Rectal smooth muscle tissue (tissue), 1 donor: Measurements from ENCODE around the gene EEPD1.

Source experiments
- H3K27ac ChIP-seq: one replicate; pipeline ENCODE4 v1.7.0; 2013; ENCODE audit warnings: low read depth, low read length, inconsistent platforms
- H3K27me3 ChIP-seq: one replicate; pipeline ENCODE4 v1.7.0; 2013; ENCODE audit warnings: low read length; ENCODE audit not compliant: control insufficient read depth, insufficient read depth
- H3K36me3 ChIP-seq: one replicate; pipeline ENCODE4 v1.7.0; 2013; ENCODE audit warnings: low read length; ENCODE audit not compliant: control insufficient read depth, insufficient read depth
- H3K4me1 ChIP-seq: one replicate; pipeline ENCODE4 v1.7.0; 2013; ENCODE audit warnings: low read length; ENCODE audit not compliant: control insufficient read depth, insufficient read depth
- H3K4me3 ChIP-seq: one replicate; pipeline ENCODE4 v1.7.0; 2013; ENCODE audit warnings: low read length
- H3K9ac ChIP-seq: one replicate; pipeline ENCODE4 v1.7.0; 2013; ENCODE audit warnings: low read length

EEPD1 gene

DNA sequence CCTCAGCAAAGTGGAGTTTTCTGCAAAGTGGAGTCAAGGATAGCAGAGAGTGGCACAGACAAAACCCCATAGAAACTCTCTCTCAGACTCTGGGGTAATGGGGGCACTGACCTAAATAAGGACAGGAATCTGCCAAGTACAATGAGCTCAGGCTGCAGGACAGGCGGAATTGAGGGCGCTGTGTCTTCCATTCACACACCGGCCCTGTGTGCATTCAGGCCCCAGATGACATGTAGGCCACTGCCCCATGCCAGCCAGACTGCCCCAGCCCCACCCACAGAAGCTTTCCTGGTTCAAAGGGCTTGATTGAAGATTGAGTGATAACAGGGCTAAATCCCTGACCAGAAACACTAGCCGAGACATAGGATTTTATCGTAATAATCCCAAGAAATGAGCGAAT lies 52.7 kb downstream of the EEPD1 start:
- H3K27ac ChIP-seq: no peak overlapping the region
- no peak overlapping the region for H3K9ac ChIP-seq
- H3K27me3 ChIP-seq: no peaks in the 10 kb centered on the region
- H3K4me1 ChIP-seq: peaks cover 39% of the 10 kb centered on the region
- H3K36me3 ChIP-seq: no peaks in the 10 kb centered on the region
- no peak overlapping the region for H3K4me3 ChIP-seq

DNA sequence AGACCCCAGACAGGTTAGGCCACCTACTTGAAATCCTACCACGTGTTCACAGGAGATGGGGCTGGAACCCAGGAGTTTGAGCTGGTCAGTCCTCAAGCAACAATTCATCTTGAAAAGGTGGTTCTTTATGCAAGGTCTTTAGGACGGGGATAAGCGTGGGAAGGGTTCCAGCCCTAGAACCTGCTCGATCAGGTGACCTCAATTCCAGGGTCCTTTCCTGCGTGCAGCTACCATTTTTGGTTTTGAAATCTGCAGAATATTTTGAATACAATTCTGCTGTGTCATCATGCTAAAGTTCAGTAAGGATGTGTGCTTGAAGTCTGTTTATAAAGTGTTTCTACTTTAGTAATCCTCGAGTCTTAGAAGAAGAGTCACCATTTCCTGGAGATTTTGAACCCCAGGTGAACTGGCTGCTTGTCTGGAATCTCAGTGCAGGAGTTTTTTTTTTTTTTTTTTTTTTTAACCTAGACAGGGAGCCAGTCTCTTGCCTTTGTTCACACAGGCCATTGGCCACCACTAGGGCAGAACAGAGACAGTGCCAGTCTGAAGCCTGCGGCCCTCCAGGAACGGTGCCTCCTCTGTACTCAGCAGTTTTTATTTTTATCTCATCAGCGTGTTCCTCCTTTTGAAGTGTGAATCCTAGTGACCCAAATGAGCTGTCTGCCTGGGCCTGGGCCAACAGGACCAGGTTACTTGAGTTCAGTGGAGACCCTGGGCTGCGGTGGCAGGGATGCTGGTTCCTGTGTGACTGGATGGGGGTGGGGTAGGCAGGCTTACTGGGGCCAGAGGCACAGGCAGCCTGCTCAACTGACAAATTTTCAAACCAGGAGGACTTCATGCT lies 54.6 kb downstream of the EEPD1 start:
- Histone ChIP-seq H3K27me3 (no peaks in the 10 kb centered on the region), H3K36me3 (no peaks in the 10 kb centered on the region), H3K27ac (peak overlapping the region; percentile 71), H3K4me3 (no peak overlapping the region), H3K4me1 (peaks cover 34% of the 10 kb centered on the region), H3K9ac (no peak overlapping the region)

DNA sequence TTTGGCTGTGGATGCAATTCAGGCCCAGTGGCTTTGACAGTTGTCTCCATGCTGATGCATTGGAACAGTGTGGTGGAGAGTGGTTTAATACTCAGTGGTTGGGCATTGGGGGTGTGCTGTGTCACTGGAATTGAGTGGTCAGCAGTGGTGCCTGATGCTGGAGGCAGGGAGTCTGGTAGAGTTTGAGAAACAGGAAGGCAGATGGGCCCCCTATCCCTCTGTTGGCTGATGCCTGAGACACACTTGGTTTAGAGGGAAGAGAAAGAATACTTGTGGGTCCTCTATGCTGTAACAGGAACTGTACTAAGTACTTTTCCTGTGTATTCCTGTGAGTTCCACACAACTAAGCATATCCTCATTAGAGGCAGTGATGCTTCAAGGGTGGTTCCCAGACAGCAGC lies 55.4 kb downstream of the EEPD1 start:
- Histone ChIP-seq H3K4me1 (peaks cover 32% of the 10 kb centered on the region), H3K9ac (no peak overlapping the region), H3K36me3 (no peaks in the 10 kb centered on the region), H3K27me3 (no peaks in the 10 kb centered on the region), H3K4me3 (no peak overlapping the region), H3K27ac (peak overlapping the region; percentile 71)

GRCh38 chr7:36208997-36209813 lies 56.2 kb downstream of the EEPD1 start:
- Histone ChIP-seq H3K4me1 (peaks cover 34% of the 10 kb centered on the region), H3K27me3 (no peaks in the 10 kb centered on the region), H3K4me3 (no peak overlapping the region), H3K27ac (peak overlapping the region; percentile 50), H3K36me3 (no peaks in the 10 kb centered on the region), H3K9ac (no peak overlapping the region)

DNA sequence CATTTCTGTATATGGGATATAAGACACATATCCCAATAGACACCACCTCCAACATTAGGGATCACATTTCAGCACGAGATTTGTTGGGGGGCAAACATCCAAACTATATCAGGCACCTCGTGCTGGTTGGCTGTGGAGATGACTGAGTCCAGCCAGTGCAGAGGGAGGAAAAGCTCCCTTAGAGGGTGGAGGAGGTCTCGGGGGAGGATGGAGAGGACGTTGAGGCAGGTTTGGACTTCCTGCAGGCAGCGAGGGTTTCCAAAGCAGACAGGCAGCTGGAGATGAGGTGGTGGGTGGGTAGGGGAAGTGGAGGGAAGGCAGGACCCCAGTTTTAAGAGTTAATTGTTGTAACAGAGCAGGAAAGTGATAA lies 56.7 kb downstream of the EEPD1 start:
- Histone ChIP-seq H3K27me3 (no peaks in the 10 kb centered on the region), H3K4me1 (peaks cover 37% of the 10 kb centered on the region), H3K36me3 (no peaks in the 10 kb centered on the region), H3K4me3 (no peak overlapping the region), H3K27ac (peak overlapping the region; percentile 50), H3K9ac (no peak overlapping the region)

DNA sequence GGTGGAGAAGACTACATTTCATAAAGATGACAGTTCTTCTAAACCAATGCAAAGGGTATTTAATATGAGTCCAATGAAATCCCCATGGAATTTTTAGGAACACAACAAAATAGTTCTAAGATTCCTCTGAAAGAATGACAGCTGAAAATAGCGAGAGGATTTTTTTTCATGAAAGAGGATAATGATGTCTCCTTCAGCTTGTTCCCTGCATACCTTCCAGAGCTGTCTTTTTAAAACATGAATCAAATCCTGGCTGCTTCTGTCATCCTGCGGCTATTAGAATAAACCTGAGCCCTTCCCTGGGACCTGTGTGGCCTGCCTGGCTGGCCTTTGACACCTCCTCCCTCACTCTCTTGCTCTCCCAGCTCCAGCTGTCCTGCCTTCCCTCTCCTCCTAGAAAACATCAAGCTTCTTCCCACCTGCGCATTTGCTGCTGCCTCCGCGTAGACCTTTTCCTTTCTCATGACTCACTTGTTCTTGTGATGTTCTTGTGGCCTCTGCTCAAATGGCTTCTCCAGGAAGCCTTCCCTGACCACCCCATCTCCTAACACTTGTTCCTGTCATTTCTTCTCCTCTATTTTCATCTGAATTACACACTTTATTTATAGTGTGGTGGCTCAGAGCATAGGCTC lies 57.4 kb downstream of the EEPD1 start:
- peaks cover 43% of the 10 kb centered on the region for H3K4me1 ChIP-seq
- H3K9ac ChIP-seq: no peak overlapping the region
- H3K27ac ChIP-seq: peak overlapping the region; percentile 50
- no peak overlapping the region for H3K4me3 ChIP-seq
- no peaks in the 10 kb centered on the region for H3K36me3 ChIP-seq
- no peaks in the 10 kb centered on the region for H3K27me3 ChIP-seq

DNA sequence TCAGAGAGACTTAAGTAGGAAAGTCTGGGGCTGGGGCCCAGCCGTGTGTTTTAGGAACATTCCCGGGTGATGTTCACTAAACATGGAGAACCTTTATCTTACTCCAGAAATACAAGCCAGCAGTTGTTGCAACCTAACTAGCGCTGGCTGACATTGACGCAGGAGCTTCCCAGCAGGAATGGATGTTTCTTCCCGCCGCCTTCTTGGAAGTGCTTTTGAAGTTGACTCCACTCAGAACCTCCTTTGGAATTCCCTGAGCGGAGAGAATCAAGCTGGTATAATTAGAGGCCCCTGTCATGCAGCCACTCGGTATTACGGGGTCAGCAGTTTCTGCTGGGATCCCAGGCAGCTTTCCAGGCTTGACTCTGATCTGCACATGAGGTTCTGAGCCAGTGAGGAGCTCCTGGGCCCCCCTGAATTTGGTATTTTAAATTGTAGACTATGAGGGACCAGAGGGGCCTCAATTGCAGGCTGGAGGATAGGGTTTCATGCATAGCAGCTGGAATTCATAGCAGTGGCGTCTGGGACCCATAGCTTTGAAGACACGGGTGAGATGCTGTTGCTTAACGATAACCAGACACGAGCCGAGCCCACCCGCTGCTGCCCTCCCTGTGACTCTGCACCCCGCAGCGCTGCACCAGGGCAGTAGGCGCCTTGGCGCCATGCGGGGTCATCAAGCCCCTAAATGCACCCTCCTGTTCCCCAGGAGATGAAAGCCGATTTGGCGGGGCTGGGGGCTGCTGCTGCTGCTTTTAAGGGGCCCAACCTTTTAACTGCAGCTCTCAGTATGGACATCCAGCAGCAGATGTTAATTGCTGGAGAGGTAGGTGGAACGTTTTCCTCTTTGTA lies 61.8 kb downstream of the EEPD1 start:
- H3K9ac ChIP-seq: no peak overlapping the region
- H3K27me3 ChIP-seq: no peaks in the 10 kb centered on the region
- H3K27ac ChIP-seq: no peak overlapping the region

GRCh38 chr7:36215457-36215765 lies 62.4 kb downstream of the EEPD1 start:
- H3K27ac ChIP-seq: peak overlapping the region; percentile 18
- no peaks in the 10 kb centered on the region for H3K36me3 ChIP-seq
- H3K27me3 ChIP-seq: no peaks in the 10 kb centered on the region
- H3K9ac ChIP-seq: no peak overlapping the region
- H3K4me1 ChIP-seq: peaks cover 22% of the 10 kb centered on the region
- H3K4me3 ChIP-seq: no peak overlapping the region

More for the DNA sequence above, 61.8 kb downstream of the EEPD1 start:
- Histone ChIP-seq H3K36me3 (no peaks in the 10 kb centered on the region), H3K4me1 (peaks cover 25% of the 10 kb centered on the region), H3K4me3 (no peak overlapping the region)

- H3K9ac ChIP-seq: no peak overlapping the region
- H3K4me3 ChIP-seq: no peak overlapping the region
- H3K36me3 ChIP-seq: no peaks in the 10 kb centered on the region
- peaks cover 22% of the 10 kb centered on the region for H3K4me1 ChIP-seq
- H3K27me3 ChIP-seq: no peaks in the 10 kb centered on the region
- H3K27ac ChIP-seq: peak overlapping the region; percentile 18
Measured at GRCh38 chr7:36216063-36216684, 63.1 kb downstream of the EEPD1 start.

GRCh38 chr7:36217211-36217960 lies 64.3 kb downstream of the EEPD1 start:
- H3K27me3 ChIP-seq: no peaks in the 10 kb centered on the region
- peaks cover 22% of the 10 kb centered on the region for H3K4me1 ChIP-seq
- H3K36me3 ChIP-seq: no peaks in the 10 kb centered on the region
- no peak overlapping the region for H3K4me3 ChIP-seq
- H3K9ac ChIP-seq: no peak overlapping the region
- H3K27ac ChIP-seq: no peak overlapping the region

DNA sequence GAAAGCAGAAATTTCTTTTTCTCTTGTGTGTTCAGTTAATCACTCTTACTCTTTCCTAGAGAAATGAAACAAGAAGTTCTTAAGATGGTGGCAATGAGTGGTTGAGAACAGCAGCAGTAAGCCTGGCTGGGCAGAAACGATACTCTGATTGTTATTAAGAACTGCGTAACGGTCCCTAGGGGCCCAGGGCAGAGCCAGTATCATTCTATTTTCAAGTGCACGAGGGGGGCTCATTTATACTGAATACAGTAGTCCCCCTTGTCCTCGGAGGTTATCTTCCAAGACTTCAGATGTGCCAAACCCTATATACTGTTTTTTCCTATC lies 64.9 kb downstream of the EEPD1 start:
- Histone ChIP-seq H3K27ac (no peak overlapping the region), H3K27me3 (no peaks in the 10 kb centered on the region), H3K9ac (no peak overlapping the region)

More for the DNA sequence above, 64.9 kb downstream of the EEPD1 start:
- Histone ChIP-seq H3K36me3 (no peaks in the 10 kb centered on the region), H3K4me1 (peaks cover 22% of the 10 kb centered on the region), H3K4me3 (no peak overlapping the region)
